Heart right ventricle (tissue), 16 donors: ENCODE results near the gene MED4. TPM values are rescaled to one million over a fixed set of nuclear protein-coding genes. Genes with fewer than 3 reads are reported as not detected.

ENCODE experiments used
- ATAC-seq, 8 donors: fragments of 200-7000 bp; cut with Tn5 transposase; one replicate each; pipeline ENCODE4 v1.9.1; 2020; ENCODE audit warnings: mild to moderate bottlenecking in 8 of 8, moderate library complexity in 8 of 8, moderate number of reproducible peaks in 1 of 8
- DNase-seq, 2 donors: peaks; one replicate each; pipeline ENCODE4 v3.0.0-alpha.2; 2020
- H3K27ac ChIP-seq, 10 donors: fragments of 200-600 bp; sonication (generic) in 2 of 10; one replicate each; pipeline versions ENCODE4 v1.5.0 to v1.8.0; 2020 to 2022; ENCODE audit warnings: mild to moderate bottlenecking in 3 of 10
- H3K27me3 ChIP-seq, 7 donors: fragments of 200-600 bp; one replicate each; pipeline ENCODE4 v1.8.0; 2021 to 2022; ENCODE audit warnings: mild to moderate bottlenecking in 2 of 7
- H3K36me3 ChIP-seq, 9 donors: fragments of 200-600 bp; sonication (generic) in 1 of 9; one replicate each; pipeline versions ENCODE4 v1.5.0 to v1.8.0; 2020 to 2022; ENCODE audit warnings: mild to moderate bottlenecking in 2 of 9
- H3K4me1 ChIP-seq, 9 donors: fragments of 200-600 bp; sonication (generic) in 1 of 9; one replicate each; pipeline versions ENCODE4 v1.5.0 to v1.8.0; 2020 to 2022; ENCODE audit warnings: mild to moderate bottlenecking in 4 of 9
- H3K4me3 ChIP-seq, 10 donors: fragments of 200-600 bp; sonication (generic) in 2 of 10; one replicate each; pipeline versions ENCODE4 v1.5.0 to v1.8.0; 2020 to 2022; ENCODE audit warnings: mild to moderate bottlenecking in 7 of 10, moderate library complexity in 2 of 10
- H3K9me3 ChIP-seq, 11 donors: fragments of 200-600 bp in 10 of 11; sonication (generic) in 2 of 11; one replicate each; pipeline versions ENCODE4 v1.5.0 to v1.8.0; 2013 to 2022; ENCODE audit warnings: mild to moderate bottlenecking in 2 of 11, control low read depth in 1 of 11, moderate library complexity in 1 of 11
- CTCF ChIP-seq, 9 donors: fragments of 200-600 bp; sonication (generic) in 2 of 9; IDR thresholded peaks; one replicate each; pipeline versions ENCODE4 v1.5.0 to v1.8.0; 2021 to 2022; ENCODE audit warnings: antibody characterized with exemption in 9 of 9, mild to moderate bottlenecking in 5 of 9, moderate library complexity in 1 of 9
- WGBS, 2 donors: extraction: QIAGEN DNeasy Blood & Tissue Kit; methylation state at CpG; one replicate each; pipeline ENCODE4 v1.1.7; 2013; ENCODE audit warnings: inconsistent platforms in 1 of 2; 5-methylcytosine and 5-hydroxymethylcytosine counted together
- intact Hi-C, 10 donors: fragments of 100-400 bp; cut with DNase I; formaldehyde crosslinking; loops; one replicate each; pipeline versions ENCODE4 v1.11.1 to v1.14.2; 2022
- polyA plus RNA-seq, 2 donors: library from polyadenylated mRNA; stranded (reverse); fragments of 200-250 nt; gene quantifications; one replicate each; pipeline ENCODE4 v1.2.3, GENCODE V29; 2013
- total RNA-seq, 10 donors: library from RNA; stranded (reverse); fragmentation: NEBNext Ultra II Directional in 3 of 10; extraction: Animal tissue kit (Norgen Biotek cat#: 25700) in 3 of 10; gene quantifications; one replicate each; pipeline versions ENCODE4 v1.2.1 to v1.2.4, GENCODE V29; 2021 to 2023
- donor health status: Arrhythmogenic right ventricular cardiomyopathy.
- donor health status: ischemic (EF 13 %, LVEDD 7.1; RV severe dilation, severe dysfunction).
- donor health status: healthy with polysubstance abuse.
- donor health status: DM: no; HTN: yes; CAD: no.
- donor health status: DM: no; HTN: no; CAD: no.
- donor health status: ischemic (EF 25% LVEDD 6.9; RV normal size, moderate dysfunction).
- donor health status: ischemic (EF 25% LVEDD 5.7; RV mildly dilated, moderate dysfunction).
- donor health status: healthy.
- donor health status: DM: yes; HTN: yes; CAD: no.
- donor health status: Ischemic cardiomyopathy.
- donor health status: ischemic (EF 35%, LVEDD 5.7; RV mildly dilated, moderate dysfunction).
- donor health status: nonischemic (EF 11% LVEDD 7.7; RV severe dilation, severe dysfunction).
- donor health status: DM: yes; HTN: yes; CAD: no.
- donor health status: PGD.
- donor health status: ischemic (EF 29% LVEDD 5.4; RV normal size, mild dysfunction).
- donor health status: nonischemic (EF 23%, LVEDD 6.1; RV moderate dilation, normal function).

Gene MED4
- total and polyA plus RNA-seq, 12 donors, result 42.7 to 57.7 (median 47.5) TPM

- Histone ChIP-seq H3K27ac (no peak overlapping the region), H3K9me3 (peaks cover 0 to 22% (median 0%) of the 10 kb centered on the region in 11 donors), H3K4me1 (no peaks in the 10 kb centered on the region), H3K36me3 (peaks cover 0 to 15% (median 0%) of the 10 kb centered on the region in 9 donors), H3K4me3 (no peak overlapping the region), H3K27me3 (no peaks in the 10 kb centered on the region)
- no peak for ATAC-seq
- no peak for DNase-seq
- intact Hi-C loops, result loop anchor here in 1 of 10 donors (10.0 kb wide), 1 partner anchor 555 kb away; no protein-coding TSS in a partner anchor
- TF ChIP-seq CTCF (IDR thresholded peaks at IDR 0.05), result no peak
- WGBS, 2 donors, result 76 to 99% methylated on average over 2 of the region's 2 CpGs
These were observed 65.0 kb downstream of the MED4 start for GRCh38 chr13:48029859-48030258.

DNA sequence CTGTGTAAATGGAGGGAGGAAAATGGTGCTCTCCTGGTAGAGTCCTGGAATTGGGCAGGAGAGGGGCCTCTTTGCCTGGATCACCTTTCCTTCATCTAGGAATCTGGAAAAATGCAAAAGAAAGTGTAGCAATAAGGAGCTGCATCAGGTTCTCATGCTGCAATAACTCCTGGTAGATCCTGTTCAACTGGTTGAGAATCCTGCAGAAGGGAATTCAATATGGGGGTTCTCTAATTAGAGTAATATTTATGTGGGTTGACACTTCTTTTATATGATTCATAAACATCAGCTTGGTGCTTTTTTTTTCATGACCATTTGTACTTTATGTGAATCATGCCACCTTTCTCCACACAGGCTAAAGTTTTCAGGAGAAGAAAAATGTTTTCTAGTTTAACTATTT lies 66.8 kb downstream of the MED4 start:
- Histone ChIP-seq H3K4me3 (no peak overlapping the region), H3K27ac (no peak overlapping the region), H3K36me3 (peaks cover 0 to 15% (median 0%) of the 10 kb centered on the region in 9 donors), H3K4me1 (no peaks in the 10 kb centered on the region), H3K9me3 (peaks cover 0 to 26% (median 0%) of the 10 kb centered on the region in 11 donors), H3K27me3 (no peaks in the 10 kb centered on the region)
- ATAC-seq (no peak), DNase-seq (no peak)
- intact Hi-C loops, result no loop called here
- no peak for TF ChIP-seq CTCF (IDR thresholded peaks at IDR 0.05)

Other genes starting within 250 kb of the MED4 start
- 100 to 1,000 TPM in 9 of 10 donors, 10 to 100 TPM in 1; 90.6 to 172 (median 154) TPM for gene SUCLA2, start 93.8 kb downstream of the MED4 start, total RNA-seq
- 10 to 100 TPM; 21.2 to 67.7 TPM for gene SUCLA2, start 93.8 kb downstream of the MED4 start, polyA plus RNA-seq
- gene NUDT15, start 57.4 kb downstream of the MED4 start, total RNA-seq, result 10 to 100 TPM in 8 of 10 donors, 1 to 10 TPM in 2; 9.6 to 13.7 (median 11.3) TPM
- gene NUDT15, start 57.4 kb downstream of the MED4 start, polyA plus RNA-seq, result 10 to 100 TPM in 1 of 2 donors, 1 to 10 TPM in 1; 9.8 to 12.9 TPM
- gene ITM2B, start 138.1 kb upstream of the MED4 start, total RNA-seq, result 100 to 1,000 TPM; 434 to 636 (median 511) TPM
- 100 to 1,000 TPM; 272 to 343 TPM for gene ITM2B, start 138.1 kb upstream of the MED4 start, polyA plus RNA-seq
- 10 to 100 TPM; 22.3 to 42.0 (median 26.8) TPM for gene RB1, start 208.6 kb upstream of the MED4 start, total RNA-seq
- gene RB1, start 208.6 kb upstream of the MED4 start, polyA plus RNA-seq, result 10 to 100 TPM; 12.1 to 12.3 TPM